Esophagus muscularis mucosa (tissue), 3 donors: ENCODE measurements around the gene KRTAP4-12.

Experiments
- POLR2A ChIP-seq: fragments of 450-650 bp; IDR thresholded peaks from one replicate; pipeline ENCODE4 v1.6.1; 2017; ENCODE audit warnings: antibody characterized with exemption, moderate library complexity, mild to moderate bottlenecking, low read depth
- POLR2AphosphoS5 ChIP-seq, 2 donors: sonication (generic); formaldehyde crosslinking; IDR thresholded peaks; one replicate each; pipeline ENCODE4 v1.6.1; 2017; ENCODE audit warnings: antibody characterized with exemption in 2 of 2
- TF ChIP-seq, protein P1 (sequence below), 3 experiments: fragments of 200-600 bp in 2 of 3; fragments of 450-650 bp in 1 of 3; sonication (generic) in 2 of 3; IDR thresholded peaks; one replicate each; pipeline ENCODE4 v1.5.1; 2017 to 2019; ENCODE audit warnings: antibody characterized with exemption in 3 of 3, mild to moderate bottlenecking in 2 of 3, moderate library complexity in 1 of 3

GRCh38 chr17:41076788-41077187 lies 47.2 kb downstream of the KRTAP4-12 start:
- TF ChIP-seq, protein P1, sequence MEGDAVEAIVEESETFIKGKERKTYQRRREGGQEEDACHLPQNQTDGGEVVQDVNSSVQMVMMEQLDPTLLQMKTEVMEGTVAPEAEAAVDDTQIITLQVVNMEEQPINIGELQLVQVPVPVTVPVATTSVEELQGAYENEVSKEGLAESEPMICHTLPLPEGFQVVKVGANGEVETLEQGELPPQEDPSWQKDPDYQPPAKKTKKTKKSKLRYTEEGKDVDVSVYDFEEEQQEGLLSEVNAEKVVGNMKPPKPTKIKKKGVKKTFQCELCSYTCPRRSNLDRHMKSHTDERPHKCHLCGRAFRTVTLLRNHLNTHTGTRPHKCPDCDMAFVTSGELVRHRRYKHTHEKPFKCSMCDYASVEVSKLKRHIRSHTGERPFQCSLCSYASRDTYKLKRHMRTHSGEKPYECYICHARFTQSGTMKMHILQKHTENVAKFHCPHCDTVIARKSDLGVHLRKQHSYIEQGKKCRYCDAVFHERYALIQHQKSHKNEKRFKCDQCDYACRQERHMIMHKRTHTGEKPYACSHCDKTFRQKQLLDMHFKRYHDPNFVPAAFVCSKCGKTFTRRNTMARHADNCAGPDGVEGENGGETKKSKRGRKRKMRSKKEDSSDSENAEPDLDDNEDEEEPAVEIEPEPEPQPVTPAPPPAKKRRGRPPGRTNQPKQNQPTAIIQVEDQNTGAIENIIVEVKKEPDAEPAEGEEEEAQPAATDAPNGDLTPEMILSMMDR (IDR thresholded peaks at IDR 0.05): no peak
- TF ChIP-seq POLR2AphosphoS5 (IDR thresholded peaks at IDR 0.05) (no peak), POLR2A (no peak)
